Prostate gland (tissue), 2 donors: Measurements from ENCODE around the gene ZNF563. TPM values are rescaled to one million over a fixed set of nuclear protein-coding genes. Genes with fewer than 3 reads are reported as not detected.
"Not testable (repeated sequence)": the region's sequence is repeated elsewhere in the genome, so short reads cannot be mapped to it uniquely, and the experiment has no call there.

Experiments used
- DNase-seq: peaks from one replicate; pipeline ENCODE4 v3.0.0-alpha.2; 2019; ENCODE audit warnings: low spot score
- H3K27ac ChIP-seq, 2 donors: fragments of 200-600 bp; sonication (generic); 2 replicates each; pipeline ENCODE4 v1.5.1; 2017 to 2019
- H3K27me3 ChIP-seq: fragments of 200-600 bp; sonication (generic); replicated peaks from 2 replicates; pipeline ENCODE4 v1.5.1; 2019; ENCODE audit not compliant: insufficient read depth
- H3K36me3 ChIP-seq, 2 donors: fragments of 200-600 bp; sonication (generic); 1 replicate in 1 of 2; 2 replicates in 1 of 2; pipeline versions ENCODE4 v1.5.1 to v1.8.1; 2017 to 2019
- H3K4me1 ChIP-seq: fragments of 200-600 bp; sonication (generic); replicated peaks from 2 replicates; pipeline ENCODE4 v1.5.1; 2019
- H3K4me3 ChIP-seq, 2 donors: fragments of 200-600 bp; sonication (generic); 2 replicates each; pipeline ENCODE4 v1.5.1; 2017 to 2019
- H3K9me3 ChIP-seq: fragments of 200-600 bp; sonication (generic); 2 replicates; pipeline ENCODE4 v1.5.1; 2017
- POLR2A ChIP-seq: fragments of 450-650 bp; IDR thresholded peaks from one replicate; pipeline ENCODE4 v1.6.1; 2016; ENCODE audit warnings: antibody characterized with exemption, mild to moderate bottlenecking
- POLR2AphosphoS5 ChIP-seq: sonication (generic); formaldehyde crosslinking; IDR thresholded peaks from one replicate; pipeline ENCODE4 v1.6.1; 2017; ENCODE audit warnings: antibody characterized with exemption
- WGBS: methylation state at CpG from one replicate; pipeline ENCODE4 v1.1.5; 2018; 5-methylcytosine and 5-hydroxymethylcytosine counted together
- intact Hi-C: fragments of 100-400 bp; cut with DNase I; formaldehyde crosslinking; loops from one replicate; pipeline ENCODE4 v1.14.2; 2022
- total RNA-seq, 2 donors: library from RNA; depleted of rRNA; stranded (reverse); fragments of >200 nt; gene quantifications; one replicate each; pipeline ENCODE4 v1.1.0, GENCODE V29; 2016
- TF ChIP-seq, protein P1 (sequence below), 4 experiments: fragments of 200-600 bp in 2 of 4; fragments of 450-650 bp in 2 of 4; sonication (generic) in 2 of 4; IDR thresholded peaks; 1 replicate in 3 of 4; 2 replicates in 1 of 4; pipeline ENCODE4 v1.5.1; 2016 to 2019; ENCODE audit warnings: antibody characterized with exemption in 4 of 4, mild to moderate bottlenecking in 2 of 4, moderate library complexity in 2 of 4

ZNF563 gene
- total RNA-seq, 2 donors from 2014 or later = 16.7 to 23.6 TPM

DNA sequence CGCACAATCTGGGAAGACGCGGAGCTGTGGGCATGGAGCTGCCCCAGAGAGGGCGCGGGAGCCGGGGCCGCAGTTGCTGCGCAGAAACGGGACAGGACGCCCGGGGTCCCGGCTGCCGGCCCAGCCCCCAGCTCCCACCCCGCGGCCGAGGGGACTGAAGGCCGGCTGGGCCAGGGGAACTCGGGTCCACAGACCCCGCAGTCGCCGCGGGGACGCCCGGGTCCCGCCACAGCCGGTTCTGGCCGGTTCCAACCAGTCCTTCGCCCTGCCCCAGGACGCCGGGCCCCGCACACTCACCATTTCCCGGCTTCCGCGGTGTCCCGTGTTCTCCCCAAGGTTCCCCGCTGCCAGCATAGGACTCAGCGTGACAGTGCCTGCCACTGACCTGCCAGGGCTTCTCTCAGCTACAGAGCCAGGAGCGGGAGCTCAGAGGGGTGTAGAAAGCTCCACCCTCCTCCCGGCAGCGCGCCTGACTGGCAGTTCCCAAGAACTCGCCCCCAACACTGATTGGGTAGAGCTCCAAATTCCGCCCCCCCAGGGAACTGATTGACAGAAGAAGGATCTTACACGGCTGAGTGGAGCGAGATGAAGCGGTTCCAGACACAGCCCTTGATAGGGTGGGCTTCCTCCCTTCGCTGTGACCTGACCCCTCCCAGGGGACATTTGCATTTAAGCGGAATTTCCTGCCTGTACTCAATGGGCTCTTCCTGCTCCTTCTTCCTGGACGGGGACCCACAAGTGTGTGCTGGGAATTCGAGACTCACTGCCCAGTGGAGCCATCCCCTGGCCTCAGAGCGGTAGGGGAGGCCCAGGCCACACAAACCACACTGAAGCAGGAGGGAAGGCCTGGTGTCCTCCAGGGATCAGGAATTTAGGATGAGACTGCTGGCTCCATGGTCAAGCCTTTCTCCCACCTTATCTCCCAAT is 32.1 kb upstream of the ZNF563 start, which contains the start of gene ZNF442:
ZNF442 (minus strand) TSS at position 448 of the 927 bp plus-strand sequence. CDS start 2,052 bp downstream, outside the sequence.
- TF ChIP-seq, protein P1, sequence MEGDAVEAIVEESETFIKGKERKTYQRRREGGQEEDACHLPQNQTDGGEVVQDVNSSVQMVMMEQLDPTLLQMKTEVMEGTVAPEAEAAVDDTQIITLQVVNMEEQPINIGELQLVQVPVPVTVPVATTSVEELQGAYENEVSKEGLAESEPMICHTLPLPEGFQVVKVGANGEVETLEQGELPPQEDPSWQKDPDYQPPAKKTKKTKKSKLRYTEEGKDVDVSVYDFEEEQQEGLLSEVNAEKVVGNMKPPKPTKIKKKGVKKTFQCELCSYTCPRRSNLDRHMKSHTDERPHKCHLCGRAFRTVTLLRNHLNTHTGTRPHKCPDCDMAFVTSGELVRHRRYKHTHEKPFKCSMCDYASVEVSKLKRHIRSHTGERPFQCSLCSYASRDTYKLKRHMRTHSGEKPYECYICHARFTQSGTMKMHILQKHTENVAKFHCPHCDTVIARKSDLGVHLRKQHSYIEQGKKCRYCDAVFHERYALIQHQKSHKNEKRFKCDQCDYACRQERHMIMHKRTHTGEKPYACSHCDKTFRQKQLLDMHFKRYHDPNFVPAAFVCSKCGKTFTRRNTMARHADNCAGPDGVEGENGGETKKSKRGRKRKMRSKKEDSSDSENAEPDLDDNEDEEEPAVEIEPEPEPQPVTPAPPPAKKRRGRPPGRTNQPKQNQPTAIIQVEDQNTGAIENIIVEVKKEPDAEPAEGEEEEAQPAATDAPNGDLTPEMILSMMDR (IDR thresholded peaks at IDR 0.05) = peak; percentile 30 to 68 (median 54)
- TF ChIP-seq POLR2AphosphoS5 (peak; percentile 97), POLR2A (peak; percentile 94)
- intact Hi-C loops = loop anchor here (2.0 to 10.0 kb wide), 2 partner anchors 71 to 201 kb away; partner anchors contain the start of genes ZNF136 and ZNF44
- no peaks in the 10 kb centered on the region for H3K36me3 ChIP-seq

DNA sequence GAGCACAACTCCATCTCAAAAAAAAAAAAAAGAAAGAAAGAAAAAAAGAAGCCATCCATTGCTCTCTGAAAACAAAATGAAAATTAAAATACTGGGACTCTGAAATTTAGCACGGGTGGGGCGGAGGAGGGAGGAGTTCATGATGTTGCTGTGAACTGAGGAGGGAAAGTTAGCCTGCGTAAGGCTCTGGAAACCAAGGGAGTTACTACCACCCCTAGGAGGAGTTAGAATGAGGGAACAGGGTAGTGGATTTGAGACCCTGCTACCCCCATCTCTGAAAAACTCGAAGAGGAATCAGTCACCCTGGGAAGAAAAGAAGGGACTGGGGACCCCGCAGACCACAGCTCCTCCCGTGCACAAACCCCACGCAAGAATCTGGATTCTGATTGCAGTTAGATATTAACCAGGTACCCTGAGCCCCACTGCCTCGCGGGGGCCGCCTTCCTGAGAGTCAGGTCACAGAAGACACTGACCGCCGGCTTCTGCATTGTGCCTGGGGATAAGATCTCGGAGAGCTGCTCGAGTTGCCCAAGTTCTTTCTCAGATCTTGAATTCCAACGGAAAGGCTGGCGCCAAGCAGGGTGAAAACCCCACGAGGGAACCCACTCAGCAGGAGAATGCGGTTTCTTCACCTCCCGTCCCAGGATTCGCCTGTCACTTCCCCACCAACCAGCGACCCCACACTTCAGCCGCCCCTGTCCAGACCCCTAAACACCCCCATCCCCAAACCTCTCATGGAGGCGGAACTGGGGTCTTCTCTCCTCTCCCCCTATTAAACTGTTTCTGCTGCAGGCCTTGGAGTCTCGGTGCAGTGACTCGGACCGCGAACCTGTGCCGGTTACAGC is 31.2 kb upstream of the ZNF563 start:
- no peaks in the 10 kb centered on the region for H3K9me3 ChIP-seq
- intact Hi-C loops = loop anchor here (2.0 to 10.0 kb wide), 2 partner anchors 70 to 200 kb away; partner anchors contain the start of genes ZNF136 and ZNF44
- DNase-seq = peak; percentile 6
- H3K36me3 ChIP-seq = no peaks in the 10 kb centered on the region
- 3% methylated on average over 28 of the region's 28 CpGs for WGBS
- no peak for TF ChIP-seq POLR2A
- TF ChIP-seq POLR2AphosphoS5 = no peak
- TF ChIP-seq, protein P1 (IDR thresholded peaks at IDR 0.05) = no peak
- no peaks in the 10 kb centered on the region for H3K27me3 ChIP-seq
- H3K27ac ChIP-seq = peak overlapping the region; percentile 91 to 93
- H3K4me3 ChIP-seq = peak overlapping the region; percentile 95 to 99
- no peaks in the 10 kb centered on the region for H3K4me1 ChIP-seq

More for the DNA sequence above, 32.1 kb upstream of the ZNF563 start, which contains the start of gene ZNF442:
- Histone ChIP-seq H3K4me3 (peak within 1 kb of the TSS; percentile 95 to 99), H3K27ac (peak within 1 kb of the TSS; percentile 91 to 93), H3K27me3 (no peaks in the 10 kb centered on the region), H3K4me1 (no peaks in the 10 kb centered on the region), H3K9me3 (no peaks in the 10 kb centered on the region)
- DNase-seq = peak; percentile 97
- under 1% methylated on average over 42 of the region's 51 CpGs for WGBS

DNA sequence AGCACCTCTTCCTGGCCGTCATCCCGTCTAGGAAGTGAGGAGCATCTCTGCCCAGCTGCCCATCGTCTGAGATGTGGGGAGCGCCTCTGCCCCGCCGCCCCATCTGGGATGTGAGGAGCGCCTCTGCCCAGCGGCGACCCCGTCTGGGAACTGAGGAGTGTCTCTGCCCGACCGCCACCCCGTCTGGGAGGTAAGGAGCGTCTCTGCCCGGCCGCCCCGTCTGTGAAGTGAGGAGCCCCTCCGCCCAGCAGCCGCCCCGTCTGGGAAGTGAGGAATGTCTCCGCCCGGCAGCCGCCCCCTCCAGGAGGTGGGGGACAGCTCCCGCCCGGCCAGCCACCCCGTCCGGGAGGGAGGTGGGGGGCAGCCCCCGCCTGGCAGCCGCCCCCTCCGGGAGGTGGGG is 28.8 kb upstream of the ZNF563 start:
- not testable (repeated sequence) for H3K27me3 ChIP-seq, H3K9me3 ChIP-seq, H3K27ac ChIP-seq, DNase-seq, H3K4me3 ChIP-seq, H3K36me3 ChIP-seq, H3K4me1 ChIP-seq
- WGBS = 97% methylated on average over 29 of the region's 30 CpGs
- intact Hi-C loops = loop anchor here (10.0 kb wide), 1 partner anchor 197 kb away; the partner anchor contains the start of gene ZNF136

DNA sequence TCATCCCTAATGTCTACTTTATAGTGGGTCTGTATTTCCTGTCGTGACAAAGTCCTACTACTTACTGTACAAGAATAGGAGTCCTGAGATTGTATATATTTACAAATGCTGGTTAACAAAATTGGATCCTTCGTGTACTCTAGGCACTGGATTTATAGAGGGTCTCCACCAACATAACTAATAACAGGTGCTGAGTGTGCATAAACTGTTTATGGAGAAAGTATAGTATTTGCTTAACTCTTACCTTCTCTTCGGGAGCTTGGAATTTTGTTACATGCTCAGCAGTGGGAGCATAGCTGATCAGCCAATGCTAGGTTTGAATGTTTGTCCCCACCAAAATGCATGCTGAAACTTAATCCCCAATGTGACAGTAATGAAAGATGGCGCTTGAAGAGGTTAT is 19.9 kb upstream of the ZNF563 start:
- 93% methylated on average over 4 of the region's 4 CpGs for WGBS
- Histone ChIP-seq H3K36me3 (no peaks in the 10 kb centered on the region), H3K4me3 (no peak overlapping the region), H3K27me3 (no peaks in the 10 kb centered on the region), H3K27ac (no peak overlapping the region), H3K9me3 (no peaks in the 10 kb centered on the region), H3K4me1 (no peaks in the 10 kb centered on the region)
- no peak for TF ChIP-seq POLR2AphosphoS5
- TF ChIP-seq, protein P1 (IDR thresholded peaks at IDR 0.05) = no peak
- intact Hi-C loops = no loop called here
- DNase-seq = no peak

DNA sequence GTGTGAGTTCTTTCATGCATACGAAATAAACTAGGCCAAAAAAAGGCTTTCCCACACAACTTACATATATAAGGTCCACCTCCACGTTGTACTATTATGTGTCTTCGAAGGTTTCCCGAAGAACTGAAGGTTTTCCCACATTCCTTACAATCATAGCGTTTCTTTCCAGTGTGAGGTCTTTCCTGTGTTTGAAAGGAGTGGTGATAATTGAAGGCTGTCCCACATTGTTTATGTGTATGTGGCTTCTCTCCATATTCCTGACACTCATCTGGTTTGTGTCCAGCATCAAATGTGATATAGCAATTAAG is 17.4 kb upstream of the ZNF563 start:
- Histone ChIP-seq H3K36me3 (no peaks in the 10 kb centered on the region), H3K27ac (no peak overlapping the region), H3K9me3 (no peaks in the 10 kb centered on the region), H3K27me3 (no peaks in the 10 kb centered on the region), H3K4me1 (no peaks in the 10 kb centered on the region), H3K4me3 (no peak overlapping the region)
- intact Hi-C loops = no loop called here
- TF ChIP-seq POLR2A (no peak), POLR2AphosphoS5 (no peak)
- TF ChIP-seq, protein P1 (IDR thresholded peaks at IDR 0.05) = no peak
- no peak for DNase-seq
- 96% methylated on average over 5 of the region's 5 CpGs for WGBS
